Rectal smooth muscle tissue (tissue), 1 donor: ENCODE measurements around the gene SH3GLB2.

Experiments
- H3K27ac ChIP-seq: one replicate; pipeline ENCODE4 v1.7.0; 2013; ENCODE audit warnings: low read depth, low read length, inconsistent platforms
- H3K27me3 ChIP-seq: one replicate; pipeline ENCODE4 v1.7.0; 2013; ENCODE audit warnings: low read length; ENCODE audit not compliant: control insufficient read depth, insufficient read depth
- H3K36me3 ChIP-seq: one replicate; pipeline ENCODE4 v1.7.0; 2013; ENCODE audit warnings: low read length; ENCODE audit not compliant: control insufficient read depth, insufficient read depth
- H3K4me1 ChIP-seq: one replicate; pipeline ENCODE4 v1.7.0; 2013; ENCODE audit warnings: low read length; ENCODE audit not compliant: control insufficient read depth, insufficient read depth
- H3K4me3 ChIP-seq: one replicate; pipeline ENCODE4 v1.7.0; 2013; ENCODE audit warnings: low read length
- H3K9ac ChIP-seq: one replicate; pipeline ENCODE4 v1.7.0; 2013; ENCODE audit warnings: low read length

Gene SH3GLB2

DNA sequence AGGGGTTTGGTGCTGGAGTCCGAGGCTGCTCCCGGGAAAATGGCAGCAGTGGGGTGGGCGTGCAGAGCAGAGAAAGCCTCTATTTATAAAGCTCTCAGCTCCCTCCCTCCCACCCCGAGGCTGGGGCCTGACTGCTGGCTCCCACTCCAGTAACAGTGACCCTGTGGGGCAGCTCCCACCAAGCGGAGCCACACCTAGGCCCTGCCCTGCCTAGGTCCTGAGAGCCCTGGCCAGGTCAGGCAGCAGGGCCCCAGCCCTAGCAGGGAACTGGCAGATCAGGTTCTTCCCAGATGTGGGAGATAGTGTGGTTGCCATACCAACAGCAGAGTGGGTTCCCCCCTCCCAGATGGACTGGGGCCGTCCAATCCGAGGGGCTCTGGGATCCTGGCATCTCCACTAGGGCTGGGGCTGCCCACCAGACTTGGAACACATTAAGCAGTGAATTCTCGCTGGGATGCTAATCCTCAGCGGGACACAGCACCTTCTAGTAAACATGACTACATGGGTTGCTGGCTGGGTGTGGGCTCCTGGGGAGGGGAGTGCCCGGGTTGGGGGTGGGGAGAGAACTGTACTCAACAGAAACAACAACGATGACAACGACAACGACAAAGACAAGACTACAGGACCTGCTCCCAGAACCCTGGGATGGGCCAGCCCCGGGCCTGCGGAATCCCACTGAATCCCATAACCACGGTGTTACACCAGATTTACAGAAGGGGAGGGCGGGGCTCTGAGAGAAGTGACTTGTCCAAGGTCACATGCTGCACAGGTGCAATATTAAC, 1.5 kb downstream of the SH3GLB2 start:
- no peaks in the 10 kb centered on the region for H3K27me3 ChIP-seq
- no peak overlapping the region for H3K9ac ChIP-seq
- H3K36me3 ChIP-seq = no peaks in the 10 kb centered on the region
- no peak overlapping the region for H3K27ac ChIP-seq
- peaks cover 18% of the 10 kb centered on the region for H3K4me1 ChIP-seq
- peak overlapping the region; percentile 90 for H3K4me3 ChIP-seq

DNA sequence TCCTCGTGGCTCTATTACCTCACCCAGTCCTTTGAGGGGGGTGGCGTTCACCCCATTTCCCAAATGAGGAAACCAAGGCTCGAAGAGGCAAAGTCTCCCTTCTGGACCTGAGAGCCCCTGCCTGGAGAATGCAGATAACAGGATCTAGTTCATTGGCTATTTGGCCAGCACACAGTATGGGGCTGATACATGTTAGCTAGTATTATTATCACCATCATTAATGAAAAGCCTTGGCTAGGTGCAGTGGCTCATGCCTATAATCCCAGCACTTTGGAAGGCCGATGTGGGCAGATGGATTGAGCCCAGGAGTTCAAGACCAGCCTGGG, 4.3 kb downstream of the SH3GLB2 start:
- no peak overlapping the region for H3K4me3 ChIP-seq
- peaks cover 18% of the 10 kb centered on the region for H3K4me1 ChIP-seq
- H3K9ac ChIP-seq = no peak overlapping the region
- no peaks in the 10 kb centered on the region for H3K36me3 ChIP-seq
- peak overlapping the region; percentile 27 for H3K27ac ChIP-seq
- H3K27me3 ChIP-seq = no peaks in the 10 kb centered on the region

DNA sequence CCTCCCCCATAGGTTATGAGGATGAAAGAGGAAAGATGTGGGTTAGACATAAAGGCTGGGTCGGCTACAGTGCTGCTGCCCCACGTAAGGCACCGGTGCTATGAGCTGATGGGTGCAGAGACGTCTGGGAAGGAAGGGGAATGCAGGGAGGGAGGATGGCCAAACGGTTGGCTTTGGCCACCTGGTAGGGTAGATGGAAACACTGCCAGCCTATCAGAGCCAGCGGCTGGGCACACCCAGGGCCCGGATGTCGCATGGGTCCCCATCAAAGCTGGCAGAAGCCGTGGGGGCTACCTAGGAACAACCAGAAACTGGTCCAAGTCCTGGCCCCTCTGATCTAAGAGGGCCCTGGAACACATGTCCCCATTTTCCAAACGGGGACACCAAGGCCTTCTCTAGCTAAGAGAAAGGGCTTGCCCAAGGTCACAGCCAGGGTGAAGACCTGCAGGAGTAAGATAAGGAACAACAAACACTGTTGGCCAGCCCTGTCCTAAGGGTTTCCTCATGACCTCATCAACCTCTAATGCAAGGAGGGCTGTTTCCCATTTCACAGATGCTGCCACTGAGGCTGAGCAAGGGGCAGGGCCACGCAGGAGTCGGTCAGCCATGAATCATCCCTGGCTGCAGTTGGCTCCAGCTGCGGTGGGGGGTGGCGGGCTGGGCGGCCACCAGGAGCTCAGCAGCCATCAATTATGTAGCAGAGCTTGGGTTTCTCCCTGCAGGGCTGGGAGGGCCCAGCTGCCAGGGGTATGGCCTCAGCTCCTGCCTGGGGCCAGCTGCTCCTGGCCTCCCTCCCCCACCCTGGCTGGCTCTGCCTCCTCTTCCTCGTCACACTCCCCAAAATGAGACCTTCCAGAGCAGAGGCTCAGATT, 4.9 kb downstream of the SH3GLB2 start:
- H3K9ac ChIP-seq = no peak overlapping the region
- peaks cover 18% of the 10 kb centered on the region for H3K4me1 ChIP-seq
- H3K27me3 ChIP-seq = no peaks in the 10 kb centered on the region
- no peaks in the 10 kb centered on the region for H3K36me3 ChIP-seq
- H3K27ac ChIP-seq = peak overlapping the region; percentile 27
- H3K4me3 ChIP-seq = no peak overlapping the region

DNA sequence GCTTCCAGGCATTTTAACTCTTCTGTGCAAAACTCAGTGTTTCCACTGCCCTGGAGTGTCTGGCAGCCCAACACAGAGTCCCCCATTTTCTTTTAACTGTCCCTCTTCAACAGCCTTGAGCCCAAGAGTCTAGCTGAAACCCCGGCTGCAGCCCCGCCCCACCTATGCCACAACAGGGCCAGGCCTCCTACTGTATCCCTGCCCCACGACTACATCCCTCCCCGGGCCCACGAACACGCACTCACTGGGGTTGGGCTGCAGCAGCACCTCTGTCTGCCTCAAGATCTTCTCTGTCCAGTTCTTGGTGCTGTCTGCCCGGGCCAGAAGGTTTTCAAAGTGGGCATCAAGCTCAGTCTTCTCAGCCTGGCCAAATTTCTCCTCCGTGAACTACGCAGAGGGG, 6.1 kb downstream of the SH3GLB2 start:
- no peak overlapping the region for H3K4me3 ChIP-seq
- H3K27ac ChIP-seq = no peak overlapping the region
- no peak overlapping the region for H3K9ac ChIP-seq
- H3K4me1 ChIP-seq = peaks cover 12% of the 10 kb centered on the region
- no peaks in the 10 kb centered on the region for H3K36me3 ChIP-seq
- no peaks in the 10 kb centered on the region for H3K27me3 ChIP-seq

DNA sequence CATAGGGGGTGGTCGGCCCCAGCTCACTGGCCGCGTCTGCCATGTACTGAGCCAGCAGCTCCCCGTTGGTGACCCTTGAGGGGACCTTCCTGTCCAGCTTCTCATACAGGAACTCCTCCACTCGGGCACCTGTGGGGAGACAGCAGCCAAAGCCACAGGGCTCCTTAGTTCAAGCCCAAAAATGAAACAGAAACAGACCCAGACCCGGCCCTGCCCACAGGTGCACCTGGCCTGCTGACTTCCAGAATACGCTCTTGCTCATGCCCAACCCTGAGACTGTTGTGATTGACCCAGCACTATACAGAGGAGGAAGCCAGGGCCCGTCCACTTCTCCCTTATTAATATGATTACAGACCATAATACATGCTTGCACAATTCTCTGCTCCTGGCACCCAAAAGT, 7.0 kb downstream of the SH3GLB2 start:
- no peak overlapping the region for H3K9ac ChIP-seq
- no peaks in the 10 kb centered on the region for H3K27me3 ChIP-seq
- H3K4me1 ChIP-seq = peaks cover 8% of the 10 kb centered on the region
- no peak overlapping the region for H3K27ac ChIP-seq
- H3K4me3 ChIP-seq = no peak overlapping the region
- no peaks in the 10 kb centered on the region for H3K36me3 ChIP-seq

DNA sequence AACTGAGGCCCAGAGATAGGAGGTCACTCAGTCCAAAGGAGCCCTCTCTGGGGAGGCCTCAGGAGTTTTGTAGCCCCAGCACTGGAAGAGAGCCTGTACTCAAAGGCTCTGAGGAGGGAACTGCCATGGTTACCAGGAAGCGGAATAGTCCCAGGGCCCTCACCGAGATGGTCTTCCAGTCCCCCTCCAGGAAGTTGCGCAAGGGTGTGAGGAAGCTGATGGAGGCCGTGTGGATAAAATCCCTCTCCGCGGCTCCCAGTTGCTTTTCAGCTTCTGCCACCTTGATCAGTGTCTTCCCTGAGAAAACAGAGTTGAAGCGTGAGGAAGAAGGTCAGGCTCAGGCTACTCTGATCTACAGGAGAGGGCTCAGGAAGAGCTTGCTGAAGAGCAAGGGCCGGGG, 13.5 kb downstream of the SH3GLB2 start:
- Histone ChIP-seq H3K9ac (no peak overlapping the region), H3K36me3 (peaks cover 31% of the 10 kb centered on the region)

DNA sequence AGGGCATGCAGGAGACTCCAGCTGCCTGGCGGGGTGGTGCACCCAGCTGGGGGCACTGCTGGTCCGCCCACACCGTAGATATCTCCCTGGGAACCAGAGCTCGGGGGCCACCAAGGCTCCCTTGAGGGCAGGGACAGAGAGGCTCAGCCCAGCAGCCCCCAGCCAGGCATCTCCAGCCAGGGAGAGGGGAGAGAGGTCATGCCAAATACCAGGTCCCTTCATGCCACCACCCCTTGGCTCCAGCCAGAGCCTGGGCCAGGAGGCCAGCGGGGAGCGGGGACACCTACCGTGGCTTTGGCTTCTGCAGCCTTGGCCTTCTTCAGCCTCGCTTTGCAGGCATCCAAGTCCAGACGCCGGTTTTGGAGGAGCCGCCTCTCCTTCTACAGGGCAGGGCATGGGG, 14.0 kb downstream of the SH3GLB2 start:
- no peak overlapping the region for H3K27ac ChIP-seq
- peaks cover 31% of the 10 kb centered on the region for H3K36me3 ChIP-seq
- H3K27me3 ChIP-seq = no peaks in the 10 kb centered on the region

More for the DNA sequence above, 13.5 kb downstream of the SH3GLB2 start:
- H3K4me1 ChIP-seq = no peaks in the 10 kb centered on the region
- H3K4me3 ChIP-seq = no peak overlapping the region
- no peaks in the 10 kb centered on the region for H3K27me3 ChIP-seq
- no peak overlapping the region for H3K27ac ChIP-seq

DNA sequence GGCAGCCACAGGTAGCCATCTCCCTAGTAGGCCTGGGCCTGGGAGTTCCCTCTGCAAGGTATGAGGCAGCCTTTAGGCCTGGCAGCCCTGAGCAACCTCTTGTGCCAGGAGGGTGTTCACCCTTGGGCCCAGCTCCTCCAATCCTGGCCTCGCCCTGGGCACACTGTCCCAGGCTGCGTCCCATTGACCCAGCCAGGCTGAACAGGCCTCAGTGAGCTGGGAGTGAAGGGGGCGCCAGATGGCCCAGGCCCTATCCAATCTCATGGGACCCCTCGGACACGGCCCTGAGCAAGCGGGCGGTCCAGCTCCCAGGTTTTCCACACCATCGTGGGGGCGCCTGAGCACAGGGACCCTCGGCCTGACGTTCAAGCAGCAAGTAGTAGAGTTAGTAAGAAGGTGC, 14.5 kb downstream of the SH3GLB2 start:
- Histone ChIP-seq H3K27me3 (no peaks in the 10 kb centered on the region), H3K27ac (no peak overlapping the region), H3K4me3 (no peak overlapping the region), H3K36me3 (peaks cover 34% of the 10 kb centered on the region), H3K4me1 (no peaks in the 10 kb centered on the region), H3K9ac (no peak overlapping the region)

More for the DNA sequence above, 14.0 kb downstream of the SH3GLB2 start:
- H3K4me1 ChIP-seq = no peaks in the 10 kb centered on the region
- H3K4me3 ChIP-seq = no peak overlapping the region
- no peak overlapping the region for H3K9ac ChIP-seq

DNA sequence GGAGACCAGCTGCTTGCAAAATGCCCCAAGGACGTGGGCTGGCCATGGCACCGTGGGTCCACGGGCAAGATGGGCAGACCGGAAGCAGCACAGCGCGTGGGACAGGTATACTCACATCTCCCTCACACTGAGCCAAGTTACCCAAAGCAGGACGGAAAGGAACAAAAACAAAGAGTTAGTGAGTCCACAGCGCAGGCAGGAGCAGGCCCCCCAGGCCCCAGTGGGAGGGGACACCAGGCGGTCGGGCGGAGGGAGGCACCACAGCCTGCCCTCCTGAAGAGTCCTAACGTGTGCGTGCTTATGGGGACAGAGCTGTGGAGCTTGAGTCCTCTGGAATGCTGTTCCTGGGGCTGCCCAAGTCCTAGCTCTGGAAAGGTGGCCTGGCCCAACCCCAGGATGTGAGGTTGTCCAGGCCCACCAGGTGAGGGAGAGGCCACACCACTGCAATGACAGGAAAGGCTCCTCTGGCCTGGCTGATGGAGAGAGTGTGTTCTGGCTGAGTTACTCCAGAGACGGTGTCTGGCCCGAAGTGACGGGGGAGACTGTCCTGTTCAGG, 15.2 kb downstream of the SH3GLB2 start:
- no peak overlapping the region for H3K9ac ChIP-seq
- no peak overlapping the region for H3K27ac ChIP-seq
- no peak overlapping the region for H3K4me3 ChIP-seq
- H3K4me1 ChIP-seq = no peaks in the 10 kb centered on the region
- no peaks in the 10 kb centered on the region for H3K27me3 ChIP-seq
- peaks cover 38% of the 10 kb centered on the region for H3K36me3 ChIP-seq

DNA sequence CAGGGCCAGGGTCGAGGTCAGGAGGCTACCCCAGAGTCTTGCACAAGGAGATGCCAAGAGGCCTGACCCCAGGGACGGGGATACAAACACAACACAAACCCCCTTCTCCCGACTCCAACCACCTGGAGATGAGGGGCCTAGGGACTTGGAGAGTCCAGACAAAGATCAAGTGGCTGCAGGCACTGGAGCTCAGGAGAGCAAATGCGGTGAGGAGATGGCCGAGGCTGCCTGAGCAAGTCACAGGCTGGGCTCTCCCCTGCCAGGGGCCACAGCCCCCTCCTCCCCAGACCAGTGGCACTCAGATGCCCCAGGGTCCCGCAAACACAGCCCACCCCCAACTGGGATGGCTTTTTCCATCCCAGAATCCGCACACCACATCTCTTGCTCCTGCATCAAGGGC, 15.8 kb downstream of the SH3GLB2 start:
- Histone ChIP-seq H3K27ac (no peak overlapping the region), H3K4me3 (no peak overlapping the region), H3K4me1 (no peaks in the 10 kb centered on the region), H3K36me3 (peaks cover 38% of the 10 kb centered on the region), H3K27me3 (no peaks in the 10 kb centered on the region), H3K9ac (no peak overlapping the region)

DNA sequence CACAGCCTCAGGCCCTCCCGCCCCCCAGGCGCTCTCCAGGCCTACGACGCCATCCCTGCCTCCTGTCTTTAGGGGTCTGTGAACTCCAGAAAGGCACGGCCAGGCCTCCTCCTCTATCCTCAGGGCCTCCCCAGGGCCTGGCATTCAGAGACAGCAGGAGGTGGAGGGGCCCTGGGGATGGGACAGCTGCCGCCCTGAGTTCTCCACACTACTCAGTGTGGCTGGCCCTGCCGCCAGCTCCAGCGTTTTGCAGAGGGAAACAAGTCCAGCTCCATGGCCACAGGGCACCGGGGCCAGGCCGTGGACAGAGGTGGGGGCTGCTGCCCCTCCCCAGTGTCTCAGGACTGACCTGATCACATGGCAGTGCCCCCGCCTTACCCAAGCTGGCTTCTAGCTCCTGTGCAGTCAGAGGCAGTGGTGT, 16.4 kb downstream of the SH3GLB2 start:
- Histone ChIP-seq H3K4me3 (no peak overlapping the region), H3K9ac (no peak overlapping the region), H3K4me1 (peaks cover 3% of the 10 kb centered on the region), H3K27me3 (no peaks in the 10 kb centered on the region), H3K36me3 (peaks cover 38% of the 10 kb centered on the region), H3K27ac (no peak overlapping the region)

DNA sequence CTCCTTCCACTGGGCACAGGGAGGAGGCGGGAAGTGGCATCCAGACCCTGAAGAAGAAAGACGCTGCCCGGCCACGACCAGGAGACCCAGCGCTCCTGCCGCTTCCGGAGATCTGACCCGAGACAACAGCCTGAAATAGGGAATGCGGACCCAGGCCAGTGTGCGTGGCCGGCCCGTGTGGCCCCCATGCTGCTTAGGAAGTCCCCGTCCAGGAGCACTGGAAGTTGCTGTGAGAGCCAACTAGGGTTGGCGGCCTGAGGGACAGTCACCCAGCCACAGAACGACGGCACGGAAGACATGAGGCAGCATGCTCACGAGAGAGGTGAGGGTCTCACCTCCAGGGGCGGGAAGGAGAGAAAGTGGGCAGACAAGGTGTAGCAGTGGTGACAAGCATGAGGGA, 17.0 kb downstream of the SH3GLB2 start:
- peaks cover 3% of the 10 kb centered on the region for H3K4me1 ChIP-seq
- no peak overlapping the region for H3K4me3 ChIP-seq
- H3K27me3 ChIP-seq = no peaks in the 10 kb centered on the region
- H3K27ac ChIP-seq = no peak overlapping the region
- H3K9ac ChIP-seq = no peak overlapping the region
- peaks cover 38% of the 10 kb centered on the region for H3K36me3 ChIP-seq
